ENCODE measurements around the gene NAV3.

NAV3 gene

GRCh38 chr12:78239544-78239943, 408.9 kb downstream of the NAV3 start:
- H3K9me3 ChIP-seq (ENCODE audit: control insufficient read depth, low read length) = no peaks in the 10 kb centered on the region
- H2AK5ac ChIP-seq (ENCODE audit: low read length, severe bottlenecking) = no peak overlapping the region
- WGBS = 100% methylated on average over 1 of the region's 3 CpGs
- H2BK12ac ChIP-seq (ENCODE audit: low read length in 2 of 2) = no peak overlapping the region
- no peak overlapping the region for H3K14ac ChIP-seq (ENCODE audit: low read length in 2 of 2)
- H3K4ac ChIP-seq (ENCODE audit: low read depth in 1 of 2, low read length in 2 of 2) = no peak overlapping the region
- H3K79me1 ChIP-seq (replicated peaks; ENCODE audit: low read length, poor library complexity, severe bottlenecking) = no peaks in the 10 kb centered on the region
- no peak for DNase-seq
- no peaks in the 10 kb centered on the region for H3K36me3 ChIP-seq (ENCODE audit: control insufficient read depth in 1 of 2, insufficient read depth in 2 of 2, low read depth in 1 of 2, low read length in 2 of 2)
- H2BK15ac ChIP-seq (ENCODE audit: low read depth, poor library complexity, severe bottlenecking) = no peak overlapping the region
- H3K18ac ChIP-seq (ENCODE audit: low read depth in 1 of 2, low read length in 2 of 2) = no peak overlapping the region
- H3K4me1 ChIP-seq (ENCODE audit: control insufficient read depth, insufficient read depth, low read depth, low read length) = no peaks in the 10 kb centered on the region
- H3K27me3 ChIP-seq (ENCODE audit: control insufficient read depth in 1 of 2, insufficient read depth in 1 of 2, low read length in 2 of 2) = no peaks in the 10 kb centered on the region
- no peak overlapping the region for H3K4me3 ChIP-seq (ENCODE audit: insufficient read depth in 1 of 2, low read depth in 1 of 2, low read length in 2 of 2)
- H4K8ac ChIP-seq (ENCODE audit: low read length) = no peak overlapping the region
- no peak overlapping the region for H3K9ac ChIP-seq (ENCODE audit: low read length)
- no peak overlapping the region for H4K91ac ChIP-seq (ENCODE audit: low read length)
- no peak overlapping the region for H3K4me2 ChIP-seq (ENCODE audit: low read length, poor library complexity, severe bottlenecking)
- no peak overlapping the region for H3K23ac ChIP-seq (ENCODE audit: low read length in 2 of 2)
- no peak overlapping the region for H3K27ac ChIP-seq (ENCODE audit: low read length, poor library complexity, severe bottlenecking)
- no peak overlapping the region for H2BK5ac ChIP-seq (ENCODE audit: low read depth, low read length, poor library complexity, severe bottlenecking)
- H2BK120ac ChIP-seq (ENCODE audit: low read depth, low read length) = no peak overlapping the region
- H2AFZ ChIP-seq (ENCODE audit: low read depth, low read length) = no peak overlapping the region

- no peak overlapping the region for H3K18ac ChIP-seq (ENCODE audit: low read depth in 1 of 2, low read length in 2 of 2)
- no peak overlapping the region for H3K4me2 ChIP-seq (ENCODE audit: low read length, poor library complexity, severe bottlenecking)
- DNase-seq = no peak
- no peak overlapping the region for H3K14ac ChIP-seq (ENCODE audit: low read length in 2 of 2)
- no peak overlapping the region for H2BK120ac ChIP-seq (ENCODE audit: low read depth, low read length)
- no peak overlapping the region for H3K27ac ChIP-seq (ENCODE audit: low read length, poor library complexity, severe bottlenecking)
- no peak overlapping the region for H3K23ac ChIP-seq (ENCODE audit: low read length in 2 of 2)
- no peak overlapping the region for H2AFZ ChIP-seq (ENCODE audit: low read depth, low read length)
- H2BK5ac ChIP-seq (ENCODE audit: low read depth, low read length, poor library complexity, severe bottlenecking) = no peak overlapping the region
- H3K36me3 ChIP-seq (ENCODE audit: control insufficient read depth in 1 of 2, insufficient read depth in 2 of 2, low read depth in 1 of 2, low read length in 2 of 2) = no peaks in the 10 kb centered on the region
- no peaks in the 10 kb centered on the region for H3K9me3 ChIP-seq (ENCODE audit: control insufficient read depth, low read length)
- H2BK15ac ChIP-seq (ENCODE audit: low read depth, poor library complexity, severe bottlenecking) = no peak overlapping the region
- no peak overlapping the region for H3K4ac ChIP-seq (ENCODE audit: low read depth in 1 of 2, low read length in 2 of 2)
- H3K4me1 ChIP-seq (ENCODE audit: control insufficient read depth, insufficient read depth, low read depth, low read length) = no peaks in the 10 kb centered on the region
- no peak overlapping the region for H4K91ac ChIP-seq (ENCODE audit: low read length)
- H2BK12ac ChIP-seq (ENCODE audit: low read length in 2 of 2) = no peak overlapping the region
- no peaks in the 10 kb centered on the region for H3K27me3 ChIP-seq (ENCODE audit: control insufficient read depth in 1 of 2, insufficient read depth in 1 of 2, low read length in 2 of 2)
- WGBS = no CpG with 5 or more reads among the region's 1 CpG
- H3K4me3 ChIP-seq (ENCODE audit: insufficient read depth in 1 of 2, low read depth in 1 of 2, low read length in 2 of 2) = no peak overlapping the region
- H3K9ac ChIP-seq (ENCODE audit: low read length) = no peak overlapping the region
- no peak overlapping the region for H4K8ac ChIP-seq (ENCODE audit: low read length)
- H2AK5ac ChIP-seq (ENCODE audit: low read length, severe bottlenecking) = no peak overlapping the region
- no peaks in the 10 kb centered on the region for H3K79me1 ChIP-seq (replicated peaks; ENCODE audit: low read length, poor library complexity, severe bottlenecking)
Measured at GRCh38 chr12:78240827-78241226, 410.1 kb downstream of the NAV3 start.

GRCh38 chr12:78241446-78241845, 410.8 kb downstream of the NAV3 start:
- H3K23ac ChIP-seq (ENCODE audit: low read length in 2 of 2) = no peak overlapping the region
- DNase-seq = no peak
- no peak overlapping the region for H3K9ac ChIP-seq (ENCODE audit: low read length)
- H4K8ac ChIP-seq (ENCODE audit: low read length) = no peak overlapping the region
- H3K4ac ChIP-seq (ENCODE audit: low read depth in 1 of 2, low read length in 2 of 2) = no peak overlapping the region
- no peak overlapping the region for H2BK5ac ChIP-seq (ENCODE audit: low read depth, low read length, poor library complexity, severe bottlenecking)
- H3K36me3 ChIP-seq (ENCODE audit: control insufficient read depth in 1 of 2, insufficient read depth in 2 of 2, low read depth in 1 of 2, low read length in 2 of 2) = no peaks in the 10 kb centered on the region
- H2AK5ac ChIP-seq (ENCODE audit: low read length, severe bottlenecking) = no peak overlapping the region
- H3K27me3 ChIP-seq (ENCODE audit: control insufficient read depth in 1 of 2, insufficient read depth in 1 of 2, low read length in 2 of 2) = no peaks in the 10 kb centered on the region
- H2BK12ac ChIP-seq (ENCODE audit: low read length in 2 of 2) = no peak overlapping the region
- H3K27ac ChIP-seq (ENCODE audit: low read length, poor library complexity, severe bottlenecking) = no peak overlapping the region
- no peaks in the 10 kb centered on the region for H3K9me3 ChIP-seq (ENCODE audit: control insufficient read depth, low read length)
- H3K14ac ChIP-seq (ENCODE audit: low read length in 2 of 2) = no peak overlapping the region
- H3K79me1 ChIP-seq (replicated peaks; ENCODE audit: low read length, poor library complexity, severe bottlenecking) = no peaks in the 10 kb centered on the region
- H2BK15ac ChIP-seq (ENCODE audit: low read depth, poor library complexity, severe bottlenecking) = no peak overlapping the region
- 79% methylated on average over 6 of the region's 6 CpGs for WGBS
- no peak overlapping the region for H3K4me2 ChIP-seq (ENCODE audit: low read length, poor library complexity, severe bottlenecking)
- H2AFZ ChIP-seq (ENCODE audit: low read depth, low read length) = no peak overlapping the region
- H3K4me3 ChIP-seq (ENCODE audit: insufficient read depth in 1 of 2, low read depth in 1 of 2, low read length in 2 of 2) = no peak overlapping the region
- no peak overlapping the region for H3K18ac ChIP-seq (ENCODE audit: low read depth in 1 of 2, low read length in 2 of 2)
- H4K91ac ChIP-seq (ENCODE audit: low read length) = no peak overlapping the region
- H2BK120ac ChIP-seq (ENCODE audit: low read depth, low read length) = no peak overlapping the region
- H3K4me1 ChIP-seq (ENCODE audit: control insufficient read depth, insufficient read depth, low read depth, low read length) = no peaks in the 10 kb centered on the region

GRCh38 chr12:78244916-78245507, 414.3 kb downstream of the NAV3 start:
- Histone ChIP-seq H2BK15ac (ENCODE audit: low read depth, poor library complexity, severe bottlenecking) (no peak overlapping the region), H3K36me3 (ENCODE audit: control insufficient read depth in 1 of 2, insufficient read depth in 2 of 2, low read depth in 1 of 2, low read length in 2 of 2) (no peaks in the 10 kb centered on the region), H3K4me1 (ENCODE audit: control insufficient read depth, insufficient read depth, low read depth, low read length) (no peaks in the 10 kb centered on the region), H2BK12ac (ENCODE audit: low read length in 2 of 2) (no peak overlapping the region), H2AFZ (ENCODE audit: low read depth, low read length) (no peak overlapping the region), H3K18ac (ENCODE audit: low read depth in 1 of 2, low read length in 2 of 2) (no peak overlapping the region), H3K27ac (ENCODE audit: low read length, poor library complexity, severe bottlenecking) (no peak overlapping the region), H3K79me1 (replicated peaks; ENCODE audit: low read length, poor library complexity, severe bottlenecking) (no peaks in the 10 kb centered on the region), H3K4me3 (ENCODE audit: insufficient read depth in 1 of 2, low read depth in 1 of 2, low read length in 2 of 2) (no peak overlapping the region), H3K23ac (ENCODE audit: low read length in 2 of 2) (no peak overlapping the region), H3K14ac (ENCODE audit: low read length in 2 of 2) (no peak overlapping the region), H3K9ac (ENCODE audit: low read length) (no peak overlapping the region), H2AK5ac (ENCODE audit: low read length, severe bottlenecking) (no peak overlapping the region), H4K91ac (ENCODE audit: low read length) (no peak overlapping the region), H3K4me2 (ENCODE audit: low read length, poor library complexity, severe bottlenecking) (no peak overlapping the region), H2BK5ac (ENCODE audit: low read depth, low read length, poor library complexity, severe bottlenecking) (no peak overlapping the region), H3K4ac (ENCODE audit: low read depth in 1 of 2, low read length in 2 of 2) (no peak overlapping the region), H3K9me3 (ENCODE audit: control insufficient read depth, low read length) (no peaks in the 10 kb centered on the region), H3K27me3 (ENCODE audit: control insufficient read depth in 1 of 2, insufficient read depth in 1 of 2, low read length in 2 of 2) (no peaks in the 10 kb centered on the region), H4K8ac (ENCODE audit: low read length) (no peak overlapping the region), H2BK120ac (ENCODE audit: low read depth, low read length) (no peak overlapping the region)
- 30% methylated on average over 1 of the region's 2 CpGs for WGBS
- DNase-seq = no peak

All from mesenchymal stem cell (in vitro differentiated cells and primary cell).